Kidney epithelial cell (primary cell): ENCODE results near the gene MUC5B. TPM values are rescaled to one million over a fixed set of nuclear protein-coding genes. Genes with fewer than 3 reads are reported as not detected.

Source experiments
- DNase-seq: peaks from one replicate; pipeline ENCODE4 v3.0.0-alpha.2; 2010; ENCODE audit warnings: low read depth
- H3K27me3 ChIP-seq: 2 replicates; pipeline ENCODE4 v1.6.0; 2011; ENCODE audit warnings: low read length; ENCODE audit not compliant: control insufficient read depth, insufficient read depth
- H3K36me3 ChIP-seq: 2 replicates; pipeline ENCODE4 v1.5.1; 2011; ENCODE audit warnings: low read length; ENCODE audit not compliant: control insufficient read depth, insufficient read depth
- H3K4me3 ChIP-seq: 2 replicates; pipeline ENCODE4 v1.5.1; 2011; ENCODE audit warnings: low read depth, mild to moderate bottlenecking, control low read depth, low read length
- total RNA-seq: library from RNA; depleted of rRNA; stranded (reverse); fragments of >200 nt; gene quantifications from 2 replicates; pipeline ENCODE4 v1.2.3, GENCODE V29; 2015
- TF ChIP-seq, protein P1 (sequence below): IDR thresholded peaks from 2 replicates; pipeline ENCODE4 v1.5.1; 2011; ENCODE audit warnings: mild to moderate bottlenecking, moderate library complexity, low read length, control low read depth, inconsistent platforms; ENCODE audit not compliant: insufficient read depth, poor library complexity, severe bottlenecking

Gene MUC5B
- total RNA-seq, 1 donor from 2014 or later: not detected

- TF ChIP-seq, protein P1, sequence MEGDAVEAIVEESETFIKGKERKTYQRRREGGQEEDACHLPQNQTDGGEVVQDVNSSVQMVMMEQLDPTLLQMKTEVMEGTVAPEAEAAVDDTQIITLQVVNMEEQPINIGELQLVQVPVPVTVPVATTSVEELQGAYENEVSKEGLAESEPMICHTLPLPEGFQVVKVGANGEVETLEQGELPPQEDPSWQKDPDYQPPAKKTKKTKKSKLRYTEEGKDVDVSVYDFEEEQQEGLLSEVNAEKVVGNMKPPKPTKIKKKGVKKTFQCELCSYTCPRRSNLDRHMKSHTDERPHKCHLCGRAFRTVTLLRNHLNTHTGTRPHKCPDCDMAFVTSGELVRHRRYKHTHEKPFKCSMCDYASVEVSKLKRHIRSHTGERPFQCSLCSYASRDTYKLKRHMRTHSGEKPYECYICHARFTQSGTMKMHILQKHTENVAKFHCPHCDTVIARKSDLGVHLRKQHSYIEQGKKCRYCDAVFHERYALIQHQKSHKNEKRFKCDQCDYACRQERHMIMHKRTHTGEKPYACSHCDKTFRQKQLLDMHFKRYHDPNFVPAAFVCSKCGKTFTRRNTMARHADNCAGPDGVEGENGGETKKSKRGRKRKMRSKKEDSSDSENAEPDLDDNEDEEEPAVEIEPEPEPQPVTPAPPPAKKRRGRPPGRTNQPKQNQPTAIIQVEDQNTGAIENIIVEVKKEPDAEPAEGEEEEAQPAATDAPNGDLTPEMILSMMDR: no peak
- H3K4me3 ChIP-seq: no peak overlapping the region
- no peaks in the 10 kb centered on the region for H3K27me3 ChIP-seq
- no peaks in the 10 kb centered on the region for H3K36me3 ChIP-seq
- no peak for DNase-seq
Observed at GRCh38 chr11:1177020-1177770, 45.7 kb upstream of the MUC5B start.

DNA sequence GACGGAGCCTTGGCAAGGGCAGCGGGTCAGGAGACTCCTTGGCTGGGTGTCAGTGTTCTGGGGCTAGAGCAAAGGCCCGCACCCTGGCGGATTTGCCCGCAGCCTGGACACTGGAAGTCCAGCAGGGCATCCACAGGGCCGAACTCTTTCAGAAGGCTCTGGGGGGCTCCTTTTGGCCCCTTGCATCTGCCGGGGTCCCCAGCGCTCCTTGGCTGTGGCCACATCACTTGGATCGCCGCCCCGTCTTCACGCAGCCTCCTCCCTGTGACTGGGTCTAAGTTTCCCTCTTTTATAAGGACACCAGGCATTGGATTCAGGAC, 45.1 kb upstream of the MUC5B start:
- no peak overlapping the region for H3K4me3 ChIP-seq
- no peaks in the 10 kb centered on the region for H3K36me3 ChIP-seq
- DNase-seq: no peak
- TF ChIP-seq, protein P1: no peak
- no peaks in the 10 kb centered on the region for H3K27me3 ChIP-seq

GRCh38 chr11:1178201-1178885, 44.5 kb upstream of the MUC5B start:
- TF ChIP-seq, protein P1: no peak
- H3K4me3 ChIP-seq: no peak overlapping the region
- no peaks in the 10 kb centered on the region for H3K27me3 ChIP-seq
- DNase-seq: no peak
- H3K36me3 ChIP-seq: no peaks in the 10 kb centered on the region

DNA sequence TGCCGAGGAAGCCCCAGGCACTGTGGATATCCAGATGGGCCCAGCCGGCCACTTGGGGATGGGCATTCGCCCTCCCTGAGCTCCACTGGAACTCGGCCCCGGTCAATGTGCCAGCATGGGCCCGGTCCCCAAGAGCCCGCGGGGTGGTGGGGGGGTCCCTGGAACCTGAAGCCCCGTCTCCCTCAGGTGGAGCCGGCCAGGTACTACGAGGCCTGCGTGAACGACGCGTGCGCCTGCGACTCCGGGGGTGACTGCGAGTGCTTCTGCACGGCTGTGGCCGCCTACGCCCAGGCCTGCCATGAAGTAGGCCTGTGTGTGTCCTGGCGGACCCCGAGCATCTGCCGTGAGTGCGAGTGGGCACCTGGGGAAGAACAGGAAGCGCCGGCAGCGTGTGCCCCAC, 44.0 kb upstream of the MUC5B start:
- no peaks in the 10 kb centered on the region for H3K27me3 ChIP-seq
- TF ChIP-seq, protein P1: no peak

GRCh38 chr11:1179641-1180040, 43.2 kb upstream of the MUC5B start:
- H3K36me3 ChIP-seq: no peaks in the 10 kb centered on the region
- no peak overlapping the region for H3K4me3 ChIP-seq
- TF ChIP-seq, protein P1: no peak
- no peaks in the 10 kb centered on the region for H3K27me3 ChIP-seq
- no peak for DNase-seq

More for the DNA sequence above, 44.0 kb upstream of the MUC5B start:
- no peak overlapping the region for H3K4me3 ChIP-seq
- DNase-seq: no peak
- no peaks in the 10 kb centered on the region for H3K36me3 ChIP-seq
